Fibroblast of gingiva (primary cell): ENCODE data around the gene ANKRD22.

Experiments
- DNase-seq: peaks from one replicate; pipeline ENCODE4 v3.0.0-alpha.2; 2011; ENCODE audit warnings: low read depth

Gene ANKRD22

DNA sequence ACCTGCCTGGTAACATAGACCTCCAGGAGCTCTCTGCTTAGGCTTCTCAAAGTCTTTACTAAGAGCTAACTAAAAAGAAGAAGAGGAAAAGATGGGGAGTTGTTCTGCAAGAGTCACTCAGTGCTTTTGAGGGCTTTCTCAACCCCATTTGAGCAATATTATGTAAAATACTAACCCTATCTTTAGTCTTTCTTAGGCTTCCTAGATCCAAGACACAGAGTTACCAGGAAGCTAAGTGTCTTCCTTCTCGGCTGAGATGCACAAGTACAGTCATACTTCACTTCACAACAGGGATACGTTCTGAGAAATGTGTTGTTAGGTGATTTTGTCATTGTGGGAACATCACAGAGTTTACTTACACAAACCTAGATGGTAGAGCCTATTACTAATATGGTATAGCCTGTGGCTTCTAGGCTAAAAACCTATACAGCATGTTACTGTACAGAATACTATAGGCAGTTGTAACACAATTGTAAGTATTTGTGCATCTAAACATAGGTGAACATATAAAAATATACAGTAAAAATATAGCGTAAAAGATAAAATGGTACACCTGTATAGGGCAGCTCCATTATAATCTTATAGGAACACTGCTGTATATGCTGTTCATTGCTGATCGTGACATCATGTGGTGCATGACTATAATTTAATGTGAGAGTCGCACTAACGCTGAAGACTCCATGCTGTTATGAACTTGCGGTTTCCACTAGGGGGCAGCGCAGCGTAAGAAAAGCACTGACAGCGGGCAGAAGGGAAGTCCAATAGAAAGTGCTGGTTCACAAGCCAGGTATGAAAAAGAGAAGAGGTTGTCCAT lies 16.3 kb downstream of the ANKRD22 start:
- peak; percentile 78 for DNase-seq

DNA sequence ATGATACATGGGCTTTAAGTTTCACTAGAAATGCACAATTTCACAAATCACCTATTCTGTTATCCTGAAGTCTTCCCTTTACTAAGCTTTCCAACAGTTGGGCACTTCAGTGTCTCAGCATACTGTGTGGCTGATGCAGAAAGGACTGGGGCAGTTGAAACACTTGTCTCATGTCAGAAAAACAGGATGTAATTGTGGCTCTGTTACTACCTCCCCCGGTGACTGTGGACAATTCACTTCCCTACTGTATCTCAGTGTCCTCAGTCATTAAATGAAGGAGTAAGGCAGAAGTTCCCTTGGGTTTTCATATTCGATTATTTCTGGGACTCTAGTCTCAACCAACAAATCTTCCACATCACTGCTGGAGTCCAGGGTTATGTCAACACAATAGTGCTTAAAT lies 17.9 kb downstream of the ANKRD22 start:
- DNase-seq, result no peak

- no peak for DNase-seq
Measured at GRCh38 chr10:88833156-88833555, 18.5 kb downstream of the ANKRD22 start.

GRCh38 chr10:88832376-88832775 lies 19.3 kb downstream of the ANKRD22 start:
- no peak for DNase-seq

DNA sequence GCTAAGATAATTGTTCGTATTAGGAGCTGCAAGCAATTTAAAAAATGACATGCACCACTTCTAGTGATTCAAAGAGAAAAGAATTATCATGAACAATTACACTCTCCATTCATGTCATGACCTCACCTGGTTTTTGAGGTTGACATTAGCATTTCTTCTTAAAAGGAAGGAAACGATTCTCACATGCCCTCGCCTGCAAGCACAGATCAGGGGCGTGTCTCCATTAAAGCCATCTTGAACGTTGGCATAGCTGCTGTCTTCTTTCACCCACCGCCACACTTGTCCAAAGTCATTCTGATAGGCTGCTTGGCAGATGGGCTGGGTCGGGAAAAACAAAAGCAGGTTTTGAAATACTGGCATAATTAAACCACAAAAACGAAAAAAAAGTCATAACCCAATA lies 19.9 kb downstream of the ANKRD22 start:
- DNase-seq, result no peak

- DNase-seq, result no peak
Measured at GRCh38 chr10:88830643-88831268, 20.9 kb downstream of the ANKRD22 start.

GRCh38 chr10:88828310-88828709 lies 23.3 kb downstream of the ANKRD22 start:
- no peak for DNase-seq

DNA sequence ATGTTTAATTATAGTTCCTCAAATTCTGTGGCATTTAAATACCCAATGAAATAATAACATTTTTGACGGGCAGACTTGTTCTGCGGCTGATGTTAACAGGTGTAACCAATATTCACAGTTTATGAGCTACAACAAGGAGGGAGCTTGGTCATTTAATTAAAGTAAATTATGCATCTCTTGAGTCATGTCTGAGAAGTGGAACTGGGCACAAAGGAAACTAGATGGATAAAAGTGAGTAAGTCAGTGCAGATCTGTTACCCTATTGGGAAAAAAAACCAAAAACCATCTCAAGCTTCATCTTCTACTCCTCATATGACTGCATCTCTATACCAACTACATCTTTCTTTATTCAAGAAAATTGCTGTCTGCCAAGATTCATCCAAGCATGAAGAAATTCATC lies 24.0 kb downstream of the ANKRD22 start:
- no peak for DNase-seq

DNA sequence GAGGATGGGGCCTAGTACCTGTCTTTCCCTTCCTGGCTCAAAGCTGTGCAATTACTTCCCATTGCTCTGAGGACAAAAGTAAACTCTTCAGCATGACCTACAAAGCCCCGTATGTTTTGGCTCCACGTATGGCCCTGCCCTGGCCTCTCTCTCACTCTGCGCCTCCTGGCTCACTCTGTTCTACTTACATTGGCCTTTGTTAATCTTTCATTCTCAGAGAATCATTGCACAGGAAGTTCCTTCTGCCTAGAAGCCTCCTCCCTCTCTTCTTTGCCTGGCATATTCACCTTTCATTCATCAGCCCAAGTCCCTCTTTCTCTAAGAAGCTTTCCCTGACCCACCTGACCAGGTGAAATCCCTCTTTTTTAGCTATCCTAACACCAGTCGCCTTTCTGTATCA lies 25.3 kb downstream of the ANKRD22 start:
- DNase-seq, result no peak

DNA sequence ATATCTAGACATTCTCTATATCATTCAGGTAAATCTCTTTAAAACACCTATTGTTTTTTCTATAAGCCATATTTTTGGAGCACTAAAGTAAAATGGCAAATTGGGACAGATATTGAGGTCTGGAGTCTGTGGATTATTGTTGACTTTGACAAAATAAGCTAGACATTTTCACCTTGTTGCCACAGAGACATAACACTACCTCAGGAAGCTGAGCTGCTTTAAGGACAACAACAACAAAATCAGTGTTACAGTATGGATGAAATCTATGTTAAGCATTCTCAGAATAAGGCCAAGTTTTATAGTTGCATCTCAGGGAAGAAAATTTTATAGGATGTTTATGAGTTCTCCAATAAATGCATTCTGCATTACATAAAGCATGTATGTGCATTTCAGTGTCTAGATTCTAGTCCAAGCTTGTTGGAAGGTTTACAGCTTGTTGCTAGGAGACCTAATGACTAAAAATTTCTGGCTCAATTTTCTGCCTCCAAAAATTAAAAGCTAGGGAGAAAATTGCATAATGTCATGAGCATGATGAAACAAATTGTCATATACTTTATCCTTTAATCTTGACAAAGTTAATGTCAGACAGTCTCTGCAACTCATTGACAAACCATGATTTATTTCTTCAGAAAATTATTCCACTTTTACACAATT lies 30.8 kb downstream of the ANKRD22 start:
- peak; percentile 82 for DNase-seq

GRCh38 chr10:88819290-88819689 lies 32.4 kb downstream of the ANKRD22 start:
- DNase-seq, result no peak

DNA sequence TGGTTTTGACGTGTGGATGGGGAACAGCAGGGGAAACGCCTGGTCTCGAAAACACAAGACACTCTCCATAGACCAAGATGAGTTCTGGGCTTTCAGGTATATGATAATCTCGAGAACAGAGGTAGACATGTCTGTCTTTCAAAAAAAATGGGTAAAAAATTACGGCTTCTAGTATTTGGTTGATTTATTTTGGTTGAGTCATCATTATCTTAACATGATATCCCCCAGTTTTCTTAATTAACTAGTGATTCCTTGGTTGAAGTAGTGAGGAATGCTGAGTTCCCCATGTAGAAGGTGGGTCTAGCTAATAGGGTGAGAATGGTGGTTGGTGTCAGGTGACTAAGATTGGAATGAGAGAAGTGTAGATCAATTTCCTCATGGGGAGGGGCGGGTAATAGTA lies 38.4 kb downstream of the ANKRD22 start:
- DNase-seq, result no peak

DNA sequence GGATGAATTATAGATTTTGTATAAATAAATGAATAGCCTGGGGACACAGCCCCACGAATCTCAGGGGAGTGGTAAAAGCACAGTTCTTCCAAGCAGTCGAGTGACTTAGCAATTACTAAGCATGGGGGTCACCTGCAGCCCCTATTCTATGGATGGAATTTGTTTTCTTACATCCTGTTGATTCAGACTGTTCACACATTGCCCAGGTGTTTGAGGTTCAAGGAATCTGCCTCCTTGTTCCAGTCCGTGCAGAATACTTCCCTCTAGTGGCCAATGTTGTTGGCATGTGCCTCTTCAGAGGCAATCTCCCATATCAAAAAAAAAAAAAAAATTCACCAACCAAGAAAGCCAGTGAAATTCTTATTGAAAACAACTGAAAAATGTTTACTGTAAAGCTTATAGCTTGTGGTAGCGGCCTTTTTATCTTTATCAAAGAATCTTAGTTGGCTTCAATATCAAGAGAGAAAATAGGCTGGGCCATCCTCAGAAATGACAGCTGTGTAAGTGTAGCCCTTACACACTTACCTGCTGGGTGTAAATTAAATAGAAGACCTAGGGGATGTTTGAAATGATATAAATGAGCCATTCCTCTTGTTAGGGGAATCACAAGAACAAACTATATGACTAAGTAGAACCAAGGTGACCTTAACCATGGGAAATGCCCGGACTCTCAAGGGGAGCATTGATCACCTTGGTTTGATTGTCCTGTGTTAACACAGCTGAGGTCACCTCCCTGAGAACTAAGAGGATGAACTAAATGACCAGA lies 41.3 kb downstream of the ANKRD22 start:
- DNase-seq, result peak; percentile 63

DNA sequence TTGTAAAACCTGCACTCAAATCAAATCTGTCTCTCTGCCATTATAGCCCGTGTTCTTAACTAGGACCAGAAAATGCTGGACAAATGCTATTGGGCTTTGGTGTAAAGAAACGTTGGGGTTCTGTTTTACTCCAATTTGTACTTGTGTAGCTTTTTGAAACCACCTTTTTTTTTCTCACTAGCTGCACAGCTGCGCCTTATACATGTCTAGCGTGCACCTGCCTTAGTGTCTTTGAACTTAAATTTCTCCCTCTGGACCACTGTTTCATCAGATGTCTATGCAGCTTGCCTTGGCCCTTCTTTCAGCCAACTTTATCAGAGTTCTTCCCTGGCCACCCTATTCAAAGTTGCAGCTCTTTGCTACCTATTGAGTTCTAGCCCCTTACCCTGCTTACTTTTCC lies 42.0 kb downstream of the ANKRD22 start:
- DNase-seq, result no peak

GRCh38 chr10:88805924-88806323 lies 45.7 kb downstream of the ANKRD22 start:
- no peak for DNase-seq

DNA sequence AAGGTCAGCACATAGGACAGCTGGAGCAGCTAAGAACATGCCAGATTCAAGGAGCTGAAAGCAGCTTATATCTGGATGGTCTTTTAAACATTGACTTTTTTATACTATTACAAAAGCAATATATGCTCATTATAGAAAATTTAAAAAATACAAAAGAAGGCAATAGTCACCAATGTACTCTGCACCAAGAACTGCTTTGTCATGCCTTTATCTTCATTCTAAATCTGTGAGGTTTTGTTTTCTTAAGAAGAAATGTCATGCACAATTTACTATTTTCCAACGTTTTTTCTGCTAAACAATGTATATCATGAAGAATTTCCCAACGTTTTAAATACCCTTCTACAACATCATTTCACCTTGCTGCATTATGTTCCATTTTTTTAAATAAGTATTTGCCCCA lies 46.3 kb downstream of the ANKRD22 start:
- DNase-seq, result no peak

- no peak for DNase-seq
Measured at GRCh38 chr10:88804083-88804812, 47.4 kb downstream of the ANKRD22 start.

DNA sequence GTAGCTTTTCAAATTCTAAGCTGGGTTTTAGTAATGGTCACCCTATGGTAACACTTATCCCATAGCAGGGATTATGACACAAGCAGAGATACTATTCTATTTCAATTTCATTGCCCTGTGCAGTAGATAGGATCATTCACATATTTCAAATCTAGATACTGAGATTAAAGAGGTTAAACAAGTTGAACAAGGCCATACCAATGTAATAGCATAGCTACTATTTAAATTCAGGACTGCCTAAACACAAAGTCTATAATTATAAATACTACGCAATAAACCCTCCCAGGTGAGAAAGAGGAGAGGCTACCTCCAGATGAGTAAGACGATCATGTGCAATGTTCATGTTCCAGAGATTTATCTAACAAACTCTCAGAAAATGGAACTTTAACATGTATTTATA lies 48.0 kb downstream of the ANKRD22 start:
- no peak for DNase-seq

DNA sequence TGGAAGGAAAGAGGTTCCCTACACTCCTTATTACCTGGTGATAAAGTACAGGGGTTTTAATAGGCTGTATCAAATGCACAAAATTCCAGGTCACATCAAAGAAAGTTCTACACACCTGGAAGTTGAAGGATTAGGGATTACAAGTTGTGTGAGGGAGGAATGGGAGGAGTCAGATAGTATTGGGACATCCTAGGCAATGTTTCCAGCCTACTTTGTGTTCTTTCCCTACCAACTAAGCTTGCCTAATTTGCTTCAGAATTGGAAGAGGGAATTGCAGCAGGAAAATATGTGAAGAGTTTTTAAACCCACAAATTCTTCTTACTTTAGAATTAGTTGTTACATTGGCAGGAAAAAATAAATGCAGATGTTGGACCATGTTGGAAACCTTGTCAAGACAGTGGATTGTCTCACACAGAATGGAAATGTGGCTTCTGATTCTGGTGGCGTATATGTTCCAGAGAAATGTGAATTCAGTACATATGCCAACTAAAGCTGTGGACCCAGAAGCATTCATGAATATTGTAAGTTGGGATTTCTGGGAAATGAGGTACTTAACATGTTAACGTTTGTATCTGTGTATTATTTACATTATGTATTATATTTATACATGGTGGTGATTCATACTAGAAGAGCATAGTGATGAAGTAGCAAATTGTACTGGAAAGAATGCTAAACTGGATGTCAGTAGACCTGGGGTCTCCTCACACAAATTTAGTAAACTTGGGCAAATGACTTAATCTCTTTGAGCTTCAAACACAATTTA lies 48.9 kb downstream of the ANKRD22 start, which contains the start of gene LIPM:
LIPM (plus strand) TSS at position 208 of the 763 bp plus-strand sequence; CDS start at position 375, 167 bp downstream.
- DNase-seq, result peak; percentile 24

- DNase-seq, result no peak
Measured at GRCh38 chr10:88800152-88801125, 51.2 kb downstream of the ANKRD22 start.
